A549 (cell line): ENCODE data around the gene PRRX2. TPM values are rescaled to one million over a fixed set of nuclear protein-coding genes. Genes with fewer than 3 reads are reported as not detected.

Source experiments
- ATAC-seq, 2 experiments: fragments of 200-7000 bp in 1 of 2; fragments of >200 bp in 1 of 2; cut with Nextera tagmentation in 1 of 2; cut with Tn5 transposase in 1 of 2; 3 replicates each; pipeline versions ENCODE4 v1.8.0 to v1.9.1; 2018 to 2020; ENCODE audit warnings: mild to moderate bottlenecking in 1 of 2, moderate library complexity in 1 of 2
- CTCF ChIA-PET: fragments of 300-600 bp; sonication (Branson Sonifier 250); formaldehyde crosslinking; extraction: SDS; loops from one replicate; lab custom pipeline; 2021; ENCODE audit warnings: antibody characterized with exemption, inconsistent platforms; lab: Yijun Ruan, JAX
- POLR2A ChIA-PET: fragments of 350-600 bp; formaldehyde crosslinking; extraction: SDS; loops from one replicate; lab custom pipeline; 2021; ENCODE audit warnings: antibody characterized with exemption, inconsistent platforms; lab: Yijun Ruan, JAX
- DNase-seq, 2 experiments: peaks; one replicate each; pipeline versions ENCODE4 v3.0.0 to v3.0.0-alpha.2; 2011 to 2016; ENCODE audit warnings: low read depth in 1 of 2, low spot score in 1 of 2
- FAIRE-seq: peaks from 2 replicates; lab custom pipeline; 2011; peaks lifted over from hg19 to GRCh38; lab: Jason Lieb, UNC
- H3K27ac ChIP-seq, 2 experiments: fragments of >200 bp; sonication (Bioruptor Twin); formaldehyde crosslinking; 3 replicates each; pipeline ENCODE4 v1.5.1; 2016 to 2017
- H3K4me1 ChIP-seq: fragments of >200 bp; sonication (Bioruptor Twin); formaldehyde crosslinking; 3 replicates; pipeline ENCODE4 v1.6.1; 2016
- H3K4me2 ChIP-seq: fragments of >200 bp; sonication (Bioruptor Twin); formaldehyde crosslinking; 3 replicates; pipeline ENCODE4 v1.6.1; 2016
- H3K4me3 ChIP-seq: fragments of >200 bp; sonication (Bioruptor Twin); formaldehyde crosslinking; 3 replicates; pipeline ENCODE4 v1.5.1; 2016
- H3K9me3 ChIP-seq: fragments of >200 bp; sonication (Bioruptor Twin); formaldehyde crosslinking; 3 replicates; pipeline ENCODE4 v1.6.1; 2016
- CHD4 ChIP-seq: fragments of 200-600 bp; sonication (generic); IDR thresholded peaks from 2 replicates; pipeline ENCODE4 v1.6.1; 2016; ENCODE audit warnings: antibody characterized with exemption, mild to moderate bottlenecking, borderline replicate concordance
- CTCF ChIP-seq: fragments of >200 bp; sonication (Bioruptor Twin); formaldehyde crosslinking; IDR thresholded peaks from 3 replicates; pipeline ENCODE4 v1.5.1; 2016
- ELK1 ChIP-seq: fragments of 150-350 bp; IDR thresholded peaks from 2 replicates; pipeline ENCODE4 v1.6.1; 2014; ENCODE audit warnings: low read depth, mild to moderate bottlenecking, low read length
- FOSB ChIP-seq: fragments of 250-450 bp; sonication (Bioruptor Pico); IDR thresholded peaks from 2 replicates; pipeline ENCODE4 v1.5.0; 2020; ENCODE audit warnings: mild to moderate bottlenecking, moderate library complexity
- FOSL2 ChIP-seq, 2 experiments: fragments of 450-650 bp in 1 of 2; fragments of >200 bp in 1 of 2; sonication (Bioruptor Twin) in 1 of 2; formaldehyde crosslinking; IDR thresholded peaks; 2 replicates each; pipeline versions ENCODE4 v1.5.0 to v1.6.1; 2016 to 2020; ENCODE audit warnings: mild to moderate bottlenecking in 1 of 2, moderate library complexity in 1 of 2
- HEYL ChIP-seq: fragments of 250-450 bp; sonication (Bioruptor Pico); IDR thresholded peaks from 2 replicates; pipeline ENCODE4 v1.8.0; 2021; ENCODE audit warnings: mild to moderate bottlenecking, moderate library complexity
- JUN ChIP-seq, 2 experiments: fragments of >200 bp; sonication (Bioruptor Twin); formaldehyde crosslinking; IDR thresholded peaks; 2 replicates in 1 of 2; 3 replicates in 1 of 2; pipeline ENCODE4 v1.6.1; 2016 to 2017
- MAX ChIP-seq: IDR thresholded peaks from 2 replicates; pipeline ENCODE4 v1.6.1; 2012
- MAZ ChIP-seq: fragments of 150-350 bp; IDR thresholded peaks from 2 replicates; pipeline ENCODE4 v1.6.1; 2014; ENCODE audit warnings: antibody characterized with exemption, low read depth, low read length, borderline replicate concordance
- NR3C1 ChIP-seq: fragments of >200 bp; sonication (Bioruptor Twin); formaldehyde crosslinking; IDR thresholded peaks from 3 replicates; pipeline ENCODE4 v1.6.1; 2017
- PBX3 ChIP-seq: IDR thresholded peaks from 2 replicates; pipeline ENCODE4 v1.6.1; 2012
- POLR2A ChIP-seq: IDR thresholded peaks from 2 replicates; pipeline ENCODE4 v1.6.1; 2012; ENCODE audit warnings: mild to moderate bottlenecking, low read length
- RAD21 ChIP-seq, 2 experiments: fragments of >200 bp in 1 of 2; sonication (Bioruptor Twin) in 1 of 2; formaldehyde crosslinking in 1 of 2; IDR thresholded peaks in 1 of 2; conservative IDR thresholded peaks in 1 of 2; 2 replicates in 1 of 2; 3 replicates in 1 of 2; pipeline ENCODE4 v1.6.1; 2012 to 2018; ENCODE audit warnings: inconsistent platforms in 1 of 2
- RARB ChIP-seq: fragments of 250-450 bp; sonication (Bioruptor Pico); IDR thresholded peaks from 2 replicates; pipeline ENCODE4 v1.8.0; 2021; ENCODE audit warnings: mild to moderate bottlenecking, moderate library complexity
- RFX5 ChIP-seq: fragments of 450-650 bp; IDR thresholded peaks from 2 replicates; pipeline ENCODE4 v1.7.1; 2014; ENCODE audit warnings: antibody characterized with exemption, mild to moderate bottlenecking, moderate library complexity
- SMC3 ChIP-seq: fragments of >200 bp; sonication (Bioruptor Twin); formaldehyde crosslinking; IDR thresholded peaks from 3 replicates; pipeline ENCODE4 v1.6.1; 2018; ENCODE audit warnings: inconsistent platforms
- SREBF2 ChIP-seq: fragments of 450-650 bp; IDR thresholded peaks from 2 replicates; pipeline ENCODE4 v1.6.1; 2014; ENCODE audit warnings: mild to moderate bottlenecking, moderate library complexity
- TP53 ChIP-seq: fragments of 250-450 bp; sonication (Bioruptor Pico); IDR thresholded peaks from 2 replicates; pipeline ENCODE4 v1.5.0; 2021; ENCODE audit warnings: mild to moderate bottlenecking, moderate library complexity
- USF2 ChIP-seq: fragments of 450-650 bp; IDR thresholded peaks from 2 replicates; pipeline ENCODE4 v1.6.1; 2014; ENCODE audit warnings: antibody characterized with exemption
- ZFP36 ChIP-seq: fragments of 450-650 bp; IDR thresholded peaks from 2 replicates; pipeline ENCODE4 v1.6.1; 2014; ENCODE audit warnings: borderline replicate concordance; ENCODE audit not compliant: partially characterized antibody
- ZNF302 ChIP-seq: fragments of 250-450 bp; sonication (Bioruptor Pico); IDR thresholded peaks from 2 replicates; pipeline ENCODE4 v1.9.0; 2021; ENCODE audit warnings: inconsistent platforms, mild to moderate bottlenecking, moderate library complexity
- WGBS: methylation state at CpG from one replicate; pipeline ENCODE4 v1.1.6; 2017; ENCODE audit errors: missing lambda C conversion rate; 5-methylcytosine and 5-hydroxymethylcytosine counted together
- polyA plus RNA-seq, 4 experiments: library from polyadenylated mRNA; depleted of rRNA in 3 of 4; stranded (reverse); fragments of >200 nt; fragmentation: RNase III in 1 of 4; extraction: RNeasy Plus Mini Kit Qiagen cat#74134 plus additional on column Dnase treatment in 1 of 4; gene quantifications; 2 replicates in 3 of 4; 3 replicates in 1 of 4; pipeline ENCODE4 v1.2.3, GENCODE V29; 2011 to 2017

PRRX2 gene
- polyA plus RNA-seq, 2 of the 4 experiments (the other 2 are of a cell fraction), result 0.90 to 2.7 TPM

- TF ChIP-seq USF2, result no peak
- TF ChIP-seq, all 56 proteins: peak for 0
These were observed 70.1 kb downstream of the PRRX2 start (continued) for GRCh38 chr9:129735546-129735945.

- no peak for TF ChIP-seq MAX
- TF ChIP-seq ZFP36, result no peak
- no peak for TF ChIP-seq FOSL2 (IDR thresholded peaks at IDR 0.05)
- TF ChIP-seq FOSL2 (CRISPR knock-in tag; IDR thresholded peaks at IDR 0.05), result no peak
- TF ChIP-seq RFX5, result no peak
- TF ChIP-seq TP53 (CRISPR knock-in tag), result no peak
- no peak for TF ChIP-seq MAZ
- no peak for TF ChIP-seq NR3C1
- no peak for TF ChIP-seq HEYL (CRISPR knock-in tag)
- no peak for TF ChIP-seq PBX3
- no peak for TF ChIP-seq SREBF2
- no peak for DNase-seq
- Histone ChIP-seq H3K4me3 (no peak overlapping the region), H3K27ac (peak overlapping the region in 1 of 2 experiments; percentile 5; a peak in 1 of 6 replicates), H3K9me3 (no peaks in the 10 kb centered on the region), H3K4me1 (peaks cover 10% of the 10 kb centered on the region), H3K4me2 (no peak overlapping the region)
- CTCF ChIA-PET, result interaction anchor here (1.1 to 30.2 kb wide), 12 partner anchors 10 to 101 kb away, joined by 3 to 1179 read pairs (median 22); partner anchors contain the start of genes ASB6 and PTGES
- FAIRE-seq, result no peak
- WGBS, result 73% methylated on average over 6 of the region's 20 CpGs
- ATAC-seq, result no peak
- POLR2A ChIA-PET, result no interaction called here
These were observed 70.9 kb downstream of the PRRX2 start for GRCh38 chr9:129736334-129736733.

GRCh38 chr9:129737479-129738274 lies 72.2 kb downstream of the PRRX2 start:
- H3K9me3 ChIP-seq, result no peaks in the 10 kb centered on the region
- peak; percentile 79 to 81 for DNase-seq
- no peak for FAIRE-seq
- peaks cover 10% of the 10 kb centered on the region for H3K4me1 ChIP-seq
- peak; percentile 84 to 90 for ATAC-seq
- 30% methylated on average over 37 of the region's 48 CpGs for WGBS
- H3K4me2 ChIP-seq, result peak overlapping the region; percentile 74
- POLR2A ChIA-PET, result interaction anchor here (0.6 to 1.6 kb wide), 8 partner anchors 11 to 46 kb away, joined by 3 to 22 read pairs (median 4); partner anchors contain the start of gene PTGES
- TF ChIP-seq CHD4 (no peak), ZNF302 (no peak), POLR2A (no peak), SMC3 (peak; percentile 99), JUN (IDR thresholded peaks at IDR 0.05) (peak in 1 of 2 experiments; percentile 59; a peak in 1 of 5 replicates), ELK1 (no peak), RAD21 (conservative IDR thresholded peaks at IDR 0.05 in 1 of 2, IDR thresholded peaks at IDR 0.05 in 1 of 2) (peak; percentile 93 to 98), RARB (CRISPR knock-in tag) (no peak), CTCF (peak; percentile 95), MAX (peak; percentile 29; the same call in 1 of the 2 replicates), FOSB (no peak)
- H3K27ac ChIP-seq, result peak overlapping the region; percentile 86 to 95
- CTCF ChIA-PET, result interaction anchor here (0.7 to 30.2 kb wide), 41 partner anchors 9 to 662 kb away, joined by 3 to 1179 read pairs (median 6); partner anchors contain the start of genes ASB6, PTGES and TOR1B
- peak overlapping the region; percentile 41 for H3K4me3 ChIP-seq
